ENCODE data around the gene CHDH.
A peak's percentile ranks its signal among the peaks of the same experiment; 100 is the strongest.

The CHDH gene

GRCh38 chr3:53809764-53810400 is 36.3 kb downstream of the CHDH start:
- FAIRE-seq (no peak), DNase-seq (ENCODE audit: insufficient read length, low spot score) (no peak)

GRCh38 chr3:53809267-53809666 is 37.0 kb downstream of the CHDH start:
- DNase-seq (ENCODE audit: insufficient read length, low spot score) (no peak), FAIRE-seq (no peak)

GRCh38 chr3:53808496-53808895 is 37.7 kb downstream of the CHDH start:
- DNase-seq (ENCODE audit: insufficient read length, low spot score) (no peak), FAIRE-seq (no peak)

GRCh38 chr3:53807117-53807810 is 39.0 kb downstream of the CHDH start:
- DNase-seq (ENCODE audit: insufficient read length, low spot score) (no peak), FAIRE-seq (no peak)

GRCh38 chr3:53806182-53807116 is 39.8 kb downstream of the CHDH start:
- peak; percentile 32 for DNase-seq (ENCODE audit: insufficient read length, low spot score)
- peak; percentile 39 for FAIRE-seq

- DNase-seq (ENCODE audit: insufficient read length, low spot score): no peak
- FAIRE-seq: no peak
Measured at GRCh38 chr3:53805463-53806159, 40.6 kb downstream of the CHDH start.

GRCh38 chr3:53804697-53805462 is 41.3 kb downstream of the CHDH start:
- FAIRE-seq (no peak), DNase-seq (ENCODE audit: insufficient read length, low spot score) (no peak)

GRCh38 chr3:53803816-53804695 is 42.2 kb downstream of the CHDH start:
- FAIRE-seq (no peak), DNase-seq (ENCODE audit: insufficient read length, low spot score) (no peak)

GRCh38 chr3:53803124-53803815 is 42.9 kb downstream of the CHDH start:
- FAIRE-seq: no peak
- no peak for DNase-seq (ENCODE audit: insufficient read length, low spot score)

GRCh38 chr3:53802256-53802880 is 43.9 kb downstream of the CHDH start:
- FAIRE-seq: no peak
- DNase-seq (ENCODE audit: insufficient read length, low spot score): no peak

GRCh38 chr3:53801319-53801718 is 44.9 kb downstream of the CHDH start:
- DNase-seq (ENCODE audit: insufficient read length, low spot score) (no peak), FAIRE-seq (peak; percentile 37)

GRCh38 chr3:53800041-53800906 is 45.9 kb downstream of the CHDH start:
- no peak for FAIRE-seq
- DNase-seq (ENCODE audit: insufficient read length, low spot score): no peak

- DNase-seq (ENCODE audit: insufficient read length, low spot score) (no peak), FAIRE-seq (no peak)
Measured at GRCh38 chr3:53799338-53799865, 46.8 kb downstream of the CHDH start.

GRCh38 chr3:53798144-53798543 is 48.1 kb downstream of the CHDH start:
- DNase-seq (ENCODE audit: insufficient read length, low spot score) (no peak), FAIRE-seq (no peak)

- DNase-seq (ENCODE audit: insufficient read length, low spot score): no peak
- no peak for FAIRE-seq
Measured at GRCh38 chr3:53795789-53796560, 50.2 kb downstream of the CHDH start.

- FAIRE-seq (no peak), DNase-seq (ENCODE audit: insufficient read length, low spot score) (no peak)
Measured at GRCh38 chr3:53795176-53795575, 51.0 kb downstream of the CHDH start.
